ENCODE data around the gene NCOA7.
A peak's percentile ranks its signal among the peaks of the same experiment; 100 is the strongest.

Gene NCOA7

GRCh38 chr6:125814481-125814880, 23.7 kb downstream of the NCOA7 start:
- no peak overlapping the region for H3K4me3 ChIP-seq (ENCODE audit: low read length)
- no peak for TF ChIP-seq CTCF (conservative IDR thresholded peaks at IDR 0.05; ENCODE audit: low read length)
- no peak for DNase-seq (ENCODE audit: low read depth)

GRCh38 chr6:125815080-125815910, 24.5 kb downstream of the NCOA7 start:
- DNase-seq (ENCODE audit: low read depth), result no peak
- H3K4me3 ChIP-seq (ENCODE audit: low read length), result no peak overlapping the region
- TF ChIP-seq CTCF (conservative IDR thresholded peaks at IDR 0.05; ENCODE audit: low read length), result no peak

GRCh38 chr6:125816828-125817280, 26.1 kb downstream of the NCOA7 start:
- no peak for DNase-seq (ENCODE audit: low read depth)
- no peak for TF ChIP-seq CTCF (conservative IDR thresholded peaks at IDR 0.05; ENCODE audit: low read length)
- H3K4me3 ChIP-seq (ENCODE audit: low read length), result no peak overlapping the region

- H3K4me3 ChIP-seq (ENCODE audit: low read length), result peak overlapping the region; percentile 7; the same call in 1 of the 2 replicates
- TF ChIP-seq CTCF (conservative IDR thresholded peaks at IDR 0.05; ENCODE audit: low read length), result no peak
- DNase-seq (ENCODE audit: low read depth), result peak; percentile 38
Observed at GRCh38 chr6:125818225-125818657, 27.5 kb downstream of the NCOA7 start.

- peak overlapping the region; percentile 7; the same call in 1 of the 2 replicates for H3K4me3 ChIP-seq (ENCODE audit: low read length)
- DNase-seq (ENCODE audit: low read depth), result peak; percentile 26
Observed at GRCh38 chr6:125818772-125819260, 28.1 kb downstream of the NCOA7 start.

GRCh38 chr6:125819535-125820326, 29.0 kb downstream of the NCOA7 start:
- DNase-seq (ENCODE audit: low read depth), result no peak
- H3K4me3 ChIP-seq (ENCODE audit: low read length), result no peak overlapping the region
- TF ChIP-seq CTCF (conservative IDR thresholded peaks at IDR 0.05; ENCODE audit: low read length), result no peak

More at GRCh38 chr6:125818772-125819260, 28.1 kb downstream of the NCOA7 start:
- no peak for TF ChIP-seq CTCF (conservative IDR thresholded peaks at IDR 0.05; ENCODE audit: low read length)
